Measurements from ENCODE around the gene PIK3IP1.
A peak's percentile ranks its signal among the peaks of the same experiment; 100 is the strongest.

The PIK3IP1 gene

DNA sequence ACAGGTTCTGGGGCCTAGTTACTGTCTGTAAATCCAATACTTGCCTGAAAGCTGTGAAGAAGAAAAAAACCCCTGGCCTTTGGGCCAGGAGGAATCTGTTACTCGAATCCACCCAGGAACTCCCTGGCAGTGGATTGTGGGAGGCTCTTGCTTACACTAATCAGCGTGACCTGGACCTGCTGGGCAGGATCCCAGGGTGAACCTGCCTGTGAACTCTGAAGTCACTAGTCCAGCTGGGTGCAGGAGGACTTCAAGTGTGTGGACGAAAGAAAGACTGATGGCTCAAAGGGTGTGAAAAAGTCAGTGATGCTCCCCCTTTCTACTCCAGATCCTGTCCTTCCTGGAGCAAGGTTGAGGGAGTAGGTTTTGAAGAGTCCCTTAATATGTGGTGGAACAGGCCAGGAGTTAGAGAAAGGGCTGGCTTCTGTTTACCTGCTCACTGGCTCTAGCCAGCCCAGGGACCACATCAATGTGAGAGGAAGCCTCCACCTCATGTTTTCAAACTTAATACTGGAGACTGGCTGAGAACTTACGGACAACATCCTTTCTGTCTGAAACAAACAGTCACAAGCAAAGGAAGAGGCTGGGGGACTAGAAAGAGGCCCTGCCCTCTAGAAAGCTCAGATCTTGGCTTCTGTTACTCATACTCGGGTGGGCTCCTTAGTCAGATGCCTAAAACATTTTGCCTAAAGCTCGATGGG lies 13.5 kb downstream of the PIK3IP1 start:
- DNase-seq (ENCODE audit: low spot score), result no peak

DNA sequence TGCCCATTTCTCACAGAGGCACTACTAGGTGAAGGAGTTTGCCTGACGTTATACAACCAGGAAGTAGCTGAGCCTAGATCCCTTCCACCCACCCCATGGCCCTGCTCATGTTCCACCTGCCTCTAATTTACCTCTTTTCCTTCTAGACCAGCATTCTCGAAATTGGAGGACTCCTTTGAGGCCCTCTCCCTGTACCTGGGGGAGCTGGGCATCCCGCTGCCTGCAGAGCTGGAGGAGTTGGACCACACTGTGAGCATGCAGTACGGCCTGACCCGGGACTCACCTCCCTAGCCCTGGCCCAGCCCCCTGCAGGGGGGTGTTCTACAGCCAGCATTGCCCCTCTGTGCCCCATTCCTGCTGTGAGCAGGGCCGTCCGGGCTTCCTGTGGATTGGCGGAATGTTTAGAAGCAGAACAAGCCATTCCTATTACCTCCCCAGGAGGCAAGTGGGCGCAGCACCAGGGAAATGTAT lies 14.1 kb downstream of the PIK3IP1 start:
- no peak for DNase-seq (ENCODE audit: low spot score)

DNA sequence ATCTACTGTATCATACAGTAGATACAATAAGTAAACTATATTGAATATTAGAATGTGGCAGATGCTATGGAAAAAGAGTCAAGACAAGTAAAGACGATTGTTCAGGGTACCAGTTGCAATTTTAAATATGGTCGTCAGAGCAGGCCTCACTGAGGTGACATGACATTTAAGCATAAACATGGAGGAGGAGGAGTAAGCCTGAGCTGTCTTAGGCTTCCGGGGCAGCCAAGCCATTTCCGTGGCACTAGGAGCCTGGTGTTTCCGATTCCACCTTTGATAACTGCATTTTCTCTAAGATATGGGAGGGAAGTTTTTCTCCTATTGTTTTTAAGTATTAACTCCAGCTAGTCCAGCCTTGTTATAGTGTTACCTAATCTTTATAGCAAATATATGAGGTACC lies 14.5 kb downstream of the PIK3IP1 start:
- DNase-seq (ENCODE audit: low spot score), result no peak

DNA sequence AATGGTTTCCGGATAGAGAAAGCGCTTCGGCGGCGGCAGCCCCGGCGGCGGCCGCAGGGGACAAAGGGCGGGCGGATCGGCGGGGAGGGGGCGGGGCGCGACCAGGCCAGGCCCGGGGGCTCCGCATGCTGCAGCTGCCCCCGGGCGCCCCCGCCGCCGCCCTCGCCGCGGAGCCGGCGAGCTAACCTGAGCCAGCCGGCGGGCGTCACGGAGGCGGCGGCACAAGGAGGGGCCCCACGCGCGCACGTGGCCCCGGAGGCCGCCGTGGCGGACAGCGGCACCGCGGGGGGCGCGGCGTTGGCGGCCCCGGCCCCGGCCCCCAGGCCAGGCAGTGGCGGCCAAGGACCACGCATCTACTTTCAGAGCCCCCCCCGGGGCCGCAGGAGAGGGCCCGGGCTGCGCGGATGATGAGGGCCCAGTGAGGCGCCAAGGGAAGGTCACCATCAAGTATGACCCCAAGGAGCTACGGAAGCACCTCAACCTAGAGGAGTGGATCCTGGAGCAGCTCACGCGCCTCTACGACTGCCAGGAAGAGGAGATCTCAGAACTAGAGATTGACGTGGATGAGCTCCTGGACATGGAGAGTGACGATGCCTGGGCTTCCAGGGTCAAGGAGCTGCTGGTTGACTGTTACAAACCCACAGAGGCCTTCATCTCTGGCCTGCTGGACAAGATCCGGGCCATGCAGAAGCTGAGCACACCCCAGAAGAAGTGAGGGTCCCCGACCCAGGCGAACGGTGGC lies 15.7 kb downstream of the PIK3IP1 start:
- DNase-seq (ENCODE audit: low spot score), result no peak

DNA sequence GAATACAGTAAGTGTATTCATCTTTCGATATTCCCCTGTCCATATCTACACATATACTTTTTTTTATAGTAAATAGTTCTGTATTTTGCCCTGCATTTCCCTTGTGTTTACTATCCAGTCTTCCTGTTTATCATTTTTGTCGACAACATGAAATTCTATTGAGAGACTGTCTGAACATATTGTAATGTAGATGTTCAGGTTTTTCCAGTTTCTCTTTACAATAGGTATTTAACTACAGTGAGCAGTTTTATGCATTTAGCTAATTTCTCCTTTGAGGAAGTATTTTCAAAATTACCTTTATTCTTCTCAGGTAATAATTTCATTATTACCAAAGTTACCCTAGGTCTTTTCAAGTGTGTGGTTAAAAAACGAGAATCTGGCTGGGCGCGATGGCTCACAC lies 16.7 kb downstream of the PIK3IP1 start:
- no peak for DNase-seq (ENCODE audit: low spot score)

DNA sequence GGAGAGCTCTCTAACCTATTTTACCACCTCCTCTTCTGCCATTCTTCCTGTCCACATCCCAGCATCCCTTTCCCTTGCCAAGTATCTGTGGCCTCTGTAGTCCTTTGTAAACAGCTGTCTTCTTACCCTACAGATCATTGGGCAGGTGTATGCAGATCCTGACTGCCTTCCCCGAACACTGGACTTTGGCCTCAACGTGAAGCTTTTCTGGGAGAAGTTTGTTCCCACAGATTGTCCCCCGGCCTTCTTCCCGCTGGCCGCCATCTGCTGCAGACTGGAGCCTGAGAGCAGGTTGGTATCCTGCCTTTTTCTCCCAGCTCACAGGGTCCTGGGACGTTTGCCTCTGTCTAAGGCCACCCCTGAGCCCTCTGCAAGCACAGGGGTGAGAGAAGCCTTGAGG lies 17.3 kb downstream of the PIK3IP1 start:
- DNase-seq (ENCODE audit: low spot score), result no peak

DNA sequence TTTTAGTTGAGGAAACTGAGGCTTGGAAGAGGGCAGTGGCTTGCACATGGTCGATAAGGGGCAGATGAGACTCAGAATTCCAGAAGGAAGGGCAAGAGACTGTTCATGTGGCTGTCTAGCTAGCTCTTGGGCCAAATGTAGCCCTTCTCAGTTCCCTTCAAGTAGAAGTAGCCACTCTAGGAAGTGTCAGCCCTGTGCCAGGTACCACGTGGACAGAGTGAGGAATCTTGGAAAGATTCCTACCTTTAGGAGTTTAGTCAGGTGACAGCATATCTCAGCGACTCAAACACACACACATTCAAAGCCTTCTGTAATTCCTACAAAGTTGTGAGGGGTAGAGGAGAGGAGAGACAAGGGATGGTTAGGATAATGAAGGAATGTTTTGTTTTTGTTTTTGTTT lies 18.3 kb downstream of the PIK3IP1 start:
- no peak for DNase-seq (ENCODE audit: low spot score)

DNA sequence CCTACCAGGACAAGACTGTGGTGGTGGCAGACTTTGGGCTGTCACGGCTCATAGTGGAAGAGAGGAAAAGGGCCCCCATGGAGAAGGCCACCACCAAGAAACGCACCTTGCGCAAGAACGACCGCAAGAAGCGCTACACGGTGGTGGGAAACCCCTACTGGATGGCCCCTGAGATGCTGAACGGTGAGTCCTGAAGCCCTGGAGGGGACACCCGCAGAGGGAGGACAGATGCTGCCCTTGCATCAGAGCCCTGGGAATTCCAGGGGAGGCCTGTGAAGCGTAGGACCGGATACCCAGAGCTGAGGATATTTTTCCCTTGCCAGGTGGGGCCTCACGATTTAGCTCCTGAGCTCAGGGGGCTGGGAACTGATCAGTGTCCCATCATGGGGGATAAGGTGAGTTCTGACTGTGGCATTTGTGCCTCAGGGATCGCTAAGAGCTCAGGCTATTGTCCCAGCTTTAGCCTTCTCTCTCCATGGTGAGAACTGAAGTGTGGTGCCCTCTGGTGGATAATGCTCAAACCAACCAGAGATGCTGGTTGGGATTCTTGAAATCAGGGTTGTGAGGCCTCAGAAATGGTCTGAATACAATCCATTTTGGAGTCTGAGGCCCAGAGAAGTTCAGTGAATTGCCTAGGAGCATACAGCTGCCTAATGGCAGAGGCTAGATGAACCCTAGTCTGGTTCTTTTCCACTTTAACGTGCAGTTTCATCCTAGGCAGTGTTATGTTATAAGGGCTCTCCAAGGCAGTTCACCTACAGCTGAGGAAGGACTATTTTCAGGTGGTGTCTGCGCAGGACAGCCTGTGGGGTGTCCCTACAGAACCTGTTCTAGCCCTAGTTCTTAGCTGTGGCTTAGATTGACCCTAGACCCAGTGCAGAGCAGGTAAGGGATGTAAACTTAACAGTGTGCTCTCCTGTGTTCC lies 19.5 kb downstream of the PIK3IP1 start:
- peak; percentile 83 for DNase-seq (ENCODE audit: low spot score)

DNA sequence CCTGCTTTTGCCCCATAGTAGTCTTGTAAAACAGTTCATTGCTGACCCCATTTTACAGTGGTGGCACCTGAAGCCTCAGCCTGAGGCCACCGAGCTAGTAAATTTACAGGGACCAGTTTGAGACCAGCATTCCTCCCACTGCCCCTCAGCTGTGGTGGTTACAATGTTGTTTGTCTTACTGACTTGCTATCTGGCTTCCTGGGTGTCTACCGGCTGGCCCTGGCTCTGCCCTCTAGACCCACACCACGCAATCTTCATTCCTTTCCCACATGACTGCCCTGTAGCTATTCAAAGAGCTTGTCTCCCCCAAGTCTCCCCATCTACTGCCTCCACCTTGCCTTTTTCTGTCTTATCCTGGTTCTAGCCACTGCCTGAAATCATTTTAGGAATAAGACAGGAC lies 20.8 kb downstream of the PIK3IP1 start:
- DNase-seq (ENCODE audit: low spot score), result no peak

DNA sequence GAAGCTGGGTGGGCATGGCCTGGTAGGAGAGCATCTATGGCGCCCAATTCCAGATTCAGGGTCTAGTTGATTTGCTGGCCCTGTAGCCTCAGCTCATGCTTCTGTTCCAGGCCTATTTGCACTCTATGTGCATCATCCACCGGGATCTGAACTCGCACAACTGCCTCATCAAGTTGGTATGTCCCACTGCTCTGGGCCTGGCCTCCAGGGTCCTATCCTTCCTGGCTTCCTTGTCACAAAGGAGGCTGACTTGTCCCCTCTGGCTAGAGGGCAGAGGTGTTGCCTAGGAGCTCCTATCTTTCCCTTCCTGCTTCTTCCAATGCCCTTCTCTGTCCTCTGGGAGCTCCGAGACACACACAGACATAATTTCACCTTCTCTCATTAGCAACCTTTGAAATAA lies 21.3 kb downstream of the PIK3IP1 start:
- DNase-seq (ENCODE audit: low spot score), result no peak

DNA sequence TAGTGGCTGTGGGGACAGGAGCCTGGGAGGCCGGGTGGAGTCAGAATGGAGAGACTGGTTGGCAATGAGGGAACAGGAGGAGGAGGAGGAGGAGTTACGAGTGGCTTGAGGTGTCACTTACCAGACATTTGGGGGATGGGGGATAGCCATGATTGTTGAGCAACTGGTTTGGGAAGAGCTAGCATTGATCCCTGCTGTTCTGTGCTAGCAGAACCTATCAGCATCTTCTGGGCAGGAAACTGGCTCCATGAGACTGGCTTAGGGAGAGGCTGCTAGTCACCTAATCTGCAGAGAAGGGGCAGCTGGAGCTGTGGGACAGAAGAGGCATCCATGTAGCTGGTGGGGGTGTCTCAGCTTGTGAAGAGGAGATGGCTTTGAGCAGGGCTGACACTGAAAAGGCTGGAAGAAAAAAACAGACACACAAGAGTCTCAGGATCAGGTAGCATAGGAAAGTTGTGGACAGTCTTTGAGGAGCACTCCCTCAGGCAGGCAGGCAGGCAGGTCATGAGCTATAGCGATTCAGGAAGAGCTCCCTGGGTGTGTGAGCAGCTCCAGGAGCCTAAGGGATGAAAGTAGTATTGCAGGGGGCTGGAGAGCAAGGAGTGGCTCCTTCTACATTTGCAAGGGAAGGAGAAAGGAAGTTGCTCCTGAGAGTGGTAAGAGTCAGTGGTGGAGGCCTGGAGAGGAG lies 22.3 kb downstream of the PIK3IP1 start:
- DNase-seq (ENCODE audit: low spot score), result no peak

DNA sequence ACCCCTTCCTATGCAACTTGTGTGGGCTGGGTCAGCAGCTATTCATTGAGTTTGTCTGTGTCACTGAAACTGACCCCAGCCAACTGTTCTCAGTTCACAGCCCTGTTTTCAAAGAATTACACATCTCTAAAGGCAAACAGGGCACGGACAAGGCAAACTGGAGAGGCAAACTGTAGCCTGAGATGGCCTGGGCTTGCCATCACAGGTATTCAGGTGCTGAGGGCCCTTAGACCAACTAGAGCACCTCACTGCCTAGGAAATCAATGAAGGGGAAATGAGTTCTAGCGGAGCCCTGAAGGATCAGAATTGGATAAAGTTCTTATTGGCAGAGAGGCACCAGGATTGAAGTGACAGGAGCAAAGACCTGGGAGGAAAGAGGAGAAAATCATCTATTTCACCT lies 24.0 kb downstream of the PIK3IP1 start:
- DNase-seq (ENCODE audit: low spot score), result no peak

DNA sequence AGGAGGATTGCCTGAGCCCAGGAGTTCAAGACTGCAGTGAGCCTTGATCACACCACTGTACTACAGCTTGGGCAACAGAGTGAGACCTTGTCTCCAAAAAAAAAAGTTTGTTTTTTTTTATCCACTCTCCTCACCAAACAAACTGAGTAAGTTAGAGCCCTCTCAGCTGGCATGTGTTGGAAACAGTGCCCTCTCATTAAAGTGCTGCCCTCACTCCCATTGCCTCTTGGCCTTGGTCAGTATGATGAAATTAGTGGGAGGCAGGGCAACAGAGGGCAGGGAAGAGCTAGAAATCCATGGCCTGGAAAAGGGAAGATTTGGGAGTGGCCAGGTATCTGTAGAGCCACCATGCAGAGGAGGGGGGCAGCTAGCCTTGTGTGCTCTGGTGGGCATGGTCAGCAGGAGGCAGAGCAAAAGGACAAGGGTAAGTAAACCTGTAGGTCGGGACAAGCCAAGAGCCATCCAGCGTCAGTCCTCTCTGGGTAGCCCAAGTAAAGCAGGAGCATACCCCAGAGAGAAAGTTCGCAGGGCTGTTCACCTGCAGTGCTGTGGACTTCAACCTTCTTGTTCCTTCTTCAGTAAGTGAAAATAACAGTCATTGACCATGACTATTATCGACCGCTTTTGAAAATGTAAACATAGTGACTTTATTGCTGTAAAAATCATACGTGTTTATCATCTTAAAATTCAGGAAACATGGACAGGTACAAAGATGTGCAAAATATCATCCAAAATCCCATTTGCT lies 28.2 kb downstream of the PIK3IP1 start:
- no peak for DNase-seq (ENCODE audit: low spot score)

DNA sequence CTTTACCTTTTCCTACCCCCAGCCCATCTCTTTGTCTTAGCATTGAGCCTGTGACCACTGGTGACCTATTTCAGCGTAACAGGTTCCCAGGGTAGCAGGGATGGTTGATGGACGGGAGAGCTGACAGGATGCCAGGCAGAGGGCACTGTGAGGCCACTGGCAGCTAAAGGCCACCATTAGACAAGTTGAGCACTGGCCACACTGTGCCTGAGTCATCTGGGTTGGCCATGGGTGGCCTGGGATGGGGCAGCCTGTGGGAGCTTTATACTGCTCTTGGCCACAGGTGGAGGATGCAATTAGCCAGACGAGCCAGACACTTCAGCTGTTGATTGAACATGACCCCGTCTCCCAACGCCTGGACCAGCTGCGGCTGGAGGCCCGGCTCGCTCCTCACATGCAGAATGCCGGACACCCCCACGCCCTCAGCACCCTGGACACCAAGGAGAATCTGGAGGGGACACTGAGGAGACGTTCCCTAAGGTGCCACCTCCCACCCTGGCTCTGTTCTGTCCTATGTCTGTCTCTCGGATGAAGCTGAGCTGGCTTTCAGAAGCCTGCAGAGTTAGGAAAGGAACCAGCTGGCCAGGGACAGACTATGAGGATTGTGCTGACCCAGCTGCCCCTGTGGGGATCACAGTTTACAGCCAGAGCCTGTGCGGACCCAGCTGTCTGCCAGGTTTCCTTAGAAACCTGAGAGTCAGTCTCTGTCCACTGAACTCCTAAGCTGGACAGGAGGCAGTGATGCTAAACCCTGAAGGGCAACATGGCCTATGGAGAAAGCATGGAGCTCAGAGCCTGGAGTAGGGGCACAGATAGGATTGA lies 29.8 kb downstream of the PIK3IP1 start:
- DNase-seq (ENCODE audit: low spot score), result no peak

DNA sequence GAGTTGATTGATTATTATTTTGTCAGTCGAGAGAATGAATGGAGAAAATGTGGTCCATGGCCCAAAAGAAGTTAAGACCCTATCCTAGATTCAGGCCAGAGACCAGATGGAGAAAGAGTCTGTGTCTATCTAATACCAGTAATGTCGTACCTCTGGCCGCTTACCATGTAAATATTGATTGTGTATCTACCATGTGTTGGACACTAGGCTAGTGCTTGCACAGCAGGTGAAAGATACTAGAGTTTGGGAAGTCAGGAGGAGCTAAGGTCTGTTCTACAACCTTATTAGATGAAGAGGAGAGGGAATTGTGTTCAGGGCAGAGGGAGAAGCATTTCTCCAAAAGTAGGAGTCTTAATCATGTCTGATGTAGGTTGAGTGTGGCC lies 31.8 kb downstream of the PIK3IP1 start:
- DNase-seq (ENCODE audit: low spot score), result no peak

DNA sequence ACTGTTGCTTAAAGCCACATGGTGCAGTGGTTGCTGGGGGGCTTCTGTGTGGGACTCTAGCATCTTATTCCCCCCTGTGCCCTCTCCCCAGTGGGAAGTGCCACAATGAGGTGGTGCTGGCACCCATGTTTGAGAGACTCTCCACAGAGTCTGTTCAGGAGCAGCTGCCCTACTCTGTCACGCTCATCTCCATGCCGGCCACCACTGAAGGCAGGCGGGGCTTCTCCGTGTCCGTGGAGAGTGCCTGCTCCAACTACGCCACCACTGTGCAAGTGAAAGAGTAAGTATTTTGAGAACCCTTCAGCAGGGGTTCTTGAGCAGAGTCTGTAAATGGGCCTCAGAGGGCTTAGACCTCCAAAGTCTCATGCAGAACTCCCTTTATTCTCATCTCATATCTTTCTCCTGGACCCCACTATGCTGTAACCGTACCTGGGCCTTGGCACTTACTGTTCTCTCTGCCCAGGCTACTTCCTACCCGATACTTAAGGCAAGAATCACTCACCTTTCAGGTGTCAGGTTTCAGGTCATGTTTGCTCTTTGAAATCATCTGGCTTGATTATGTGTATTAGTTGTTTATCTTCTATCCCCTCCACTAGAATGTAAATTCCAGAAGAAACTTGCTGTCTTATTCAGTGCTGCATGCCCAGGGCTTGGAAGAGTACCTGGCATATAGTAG lies 32.4 kb downstream of the PIK3IP1 start:
- DNase-seq (ENCODE audit: low spot score), result no peak

DNA sequence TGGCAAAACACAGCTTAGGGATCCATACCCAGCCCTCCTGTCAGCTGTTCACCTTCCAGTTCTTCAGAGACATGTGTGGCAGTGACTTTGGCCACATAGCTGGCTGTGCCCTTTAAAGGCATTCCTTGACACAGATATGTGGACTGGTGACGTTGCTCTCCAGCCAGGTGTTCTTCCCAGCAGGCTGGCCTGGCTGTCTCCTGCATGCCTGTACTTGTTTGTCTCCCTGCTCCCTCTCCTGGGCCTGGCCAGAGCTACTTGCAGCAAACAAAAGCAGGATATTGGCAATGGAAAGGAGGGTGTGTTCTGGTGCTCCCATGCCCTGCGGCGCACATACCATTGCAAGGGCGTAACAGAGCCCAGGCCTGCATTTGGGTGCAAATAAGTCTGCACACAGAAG lies 38.3 kb downstream of the PIK3IP1 start:
- no peak for DNase-seq (ENCODE audit: low spot score)

DNA sequence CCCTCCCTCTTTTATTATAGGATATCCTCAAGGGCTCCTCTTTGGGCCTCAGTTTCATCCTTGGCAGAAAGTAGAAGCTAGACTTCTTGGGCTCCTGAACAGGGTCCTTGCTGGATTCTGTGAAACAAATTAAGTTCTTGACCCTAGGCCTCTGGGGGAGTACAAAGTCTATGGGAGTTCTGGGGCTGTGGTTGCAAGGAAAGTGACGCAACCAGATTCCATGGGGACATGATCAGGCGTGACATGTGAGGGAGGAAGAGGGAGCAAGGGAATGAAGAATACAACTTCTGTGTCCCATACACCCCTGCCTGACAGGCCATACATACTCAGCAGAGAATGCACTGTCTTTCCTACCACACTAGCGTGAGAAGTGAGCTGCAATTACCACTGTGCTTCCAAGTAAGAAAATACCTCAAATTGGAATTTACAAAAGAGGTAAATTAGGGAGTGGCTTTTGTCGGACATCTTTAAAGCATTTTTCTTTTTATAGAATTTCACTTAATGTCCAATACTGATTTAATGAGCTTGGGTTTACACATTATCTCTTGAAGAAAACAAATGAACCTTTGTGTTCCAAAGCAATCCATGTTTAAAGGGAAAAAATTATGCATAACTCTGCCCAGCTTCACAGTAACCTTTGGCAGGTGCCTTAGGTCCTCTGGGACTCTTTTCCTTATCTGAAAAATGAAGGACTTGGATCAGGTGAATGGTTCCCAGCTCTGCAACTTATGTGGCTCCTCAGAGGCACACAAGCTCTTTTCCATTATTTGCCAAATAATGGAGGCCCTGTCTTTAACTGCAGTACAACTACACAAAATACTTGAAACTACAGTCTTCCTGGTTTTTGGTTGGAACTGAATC lies 41.3 kb downstream of the PIK3IP1 start:
- no peak for DNase-seq (ENCODE audit: low spot score)
